NCI-H1436 treated with DMSO at 0.1 percent for 48 hours (cell line): ENCODE results near the gene SPSB2.
A peak's percentile ranks its signal among the peaks of the same experiment; 100 is the strongest.

Experiments
- DNase-seq: peaks from one replicate; lab custom pipeline; 2025; lab: John Stamatoyannopoulos, UW

The SPSB2 gene

GRCh38 chr12:6851921-6852650 is 21.0 kb downstream of the SPSB2 start, which contains the start of gene USP5:
Gene USP5, plus strand, starts transcription at chr12:6852150. Its CDS starts 30 bp downstream, at chr12:6852180.
- peak; percentile 99 for DNase-seq

- DNase-seq, result peak; percentile 99
Measured at GRCh38 chr12:6851153-6851920, 21.8 kb downstream of the SPSB2 start, which contains the start of gene CDCA3. Gene CDCA3, minus strand, starts transcription at chr12:6851286. Its CDS starts 334 bp downstream, at chr12:6850952.

- no peak for DNase-seq
Measured at GRCh38 chr12:6850796-6851152, 22.3 kb downstream of the SPSB2 start.

DNA sequence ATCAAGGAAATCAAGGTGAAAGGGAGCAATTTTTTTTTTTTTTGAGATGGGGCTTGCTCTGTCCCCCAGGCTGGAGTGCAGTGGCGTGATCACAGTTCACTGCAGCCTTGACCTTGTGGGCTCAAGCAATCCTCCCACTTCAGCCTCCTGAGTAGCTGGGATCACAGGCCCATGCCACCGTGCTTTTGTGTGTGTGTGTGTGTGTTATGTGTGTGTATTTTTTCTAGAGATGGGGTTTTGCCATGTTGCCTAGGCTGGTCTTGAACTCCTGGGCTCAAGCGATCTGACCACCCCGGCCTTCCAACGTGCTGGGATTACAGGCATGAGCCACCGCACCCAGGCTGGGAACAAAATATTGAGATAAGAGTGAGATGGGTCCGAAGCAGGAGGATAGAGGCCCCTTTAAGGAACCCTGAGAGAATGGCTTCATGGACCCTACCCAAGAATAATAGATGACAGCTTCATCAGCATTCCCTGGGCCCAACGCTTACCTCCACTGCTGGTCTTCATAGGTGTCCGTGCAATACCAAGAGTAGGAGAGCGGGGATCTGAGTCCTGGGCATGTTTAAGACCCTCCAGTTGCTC is 23.0 kb downstream of the SPSB2 start:
- DNase-seq, result no peak

- no peak for DNase-seq
Measured at GRCh38 chr12:6849427-6849826, 23.7 kb downstream of the SPSB2 start.

DNA sequence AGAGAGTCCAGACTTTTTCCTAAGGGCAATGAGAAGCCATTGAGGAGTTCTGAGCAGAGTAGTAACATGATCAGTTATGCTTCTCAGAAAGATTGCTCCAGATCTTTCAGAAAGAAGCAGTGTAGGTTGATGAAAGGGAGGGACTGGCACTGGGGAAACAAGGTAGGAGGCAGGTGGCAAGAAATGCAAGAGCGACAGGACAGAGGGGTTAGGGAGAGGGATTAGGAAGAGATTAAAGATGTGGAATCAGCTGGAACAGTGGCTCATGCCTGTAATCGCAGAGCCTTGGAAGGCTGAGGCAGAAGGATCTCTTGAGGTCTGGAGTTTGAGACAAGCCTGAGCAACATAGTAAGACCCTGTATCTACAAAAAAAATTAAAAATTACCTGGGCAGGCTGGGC is 25.4 kb downstream of the SPSB2 start:
- no peak for DNase-seq

DNA sequence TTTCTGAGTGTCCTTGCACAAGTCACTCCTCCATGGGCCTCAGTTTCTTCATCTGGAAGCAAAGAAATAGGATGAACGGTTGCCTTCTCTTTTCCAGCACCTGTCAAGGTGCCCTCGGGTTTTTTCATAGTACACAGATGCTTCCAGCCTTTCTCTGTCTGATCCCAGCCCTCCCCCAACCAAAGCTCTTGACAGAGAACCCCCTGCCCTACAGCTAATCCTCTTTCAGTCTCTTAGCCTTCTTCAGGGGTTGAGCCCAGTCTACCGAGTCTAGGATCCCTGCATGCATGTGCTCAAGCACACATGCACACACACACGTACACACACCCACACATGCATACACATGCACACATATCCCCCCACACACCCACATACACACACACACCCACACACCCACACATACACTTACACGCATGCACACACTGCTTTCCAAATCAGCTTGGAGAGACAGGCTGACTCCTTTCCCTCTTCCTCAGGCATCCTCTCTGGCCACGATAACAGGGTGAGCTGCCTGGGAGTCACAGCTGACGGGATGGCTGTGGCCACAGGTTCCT is 26.7 kb downstream of the SPSB2 start:
- no peak for DNase-seq

DNA sequence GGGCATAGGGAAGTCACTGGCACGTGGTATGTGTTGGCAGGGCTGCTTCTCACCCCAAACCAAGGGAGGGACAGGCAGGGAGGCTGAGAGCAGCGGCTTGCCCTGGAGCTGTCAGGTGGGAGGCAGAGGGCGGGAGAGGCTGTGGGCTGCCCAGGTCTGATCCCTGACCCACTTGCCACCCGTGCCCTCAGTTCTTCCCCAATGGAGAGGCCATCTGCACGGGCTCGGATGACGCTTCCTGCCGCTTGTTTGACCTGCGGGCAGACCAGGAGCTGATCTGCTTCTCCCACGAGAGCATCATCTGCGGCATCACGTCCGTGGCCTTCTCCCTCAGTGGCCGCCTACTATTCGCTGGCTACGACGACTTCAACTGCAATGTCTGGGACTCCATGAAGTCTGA is 27.7 kb downstream of the SPSB2 start:
- no peak for DNase-seq

GRCh38 chr12:6843118-6843902 is 29.8 kb downstream of the SPSB2 start:
- no peak for DNase-seq

DNA sequence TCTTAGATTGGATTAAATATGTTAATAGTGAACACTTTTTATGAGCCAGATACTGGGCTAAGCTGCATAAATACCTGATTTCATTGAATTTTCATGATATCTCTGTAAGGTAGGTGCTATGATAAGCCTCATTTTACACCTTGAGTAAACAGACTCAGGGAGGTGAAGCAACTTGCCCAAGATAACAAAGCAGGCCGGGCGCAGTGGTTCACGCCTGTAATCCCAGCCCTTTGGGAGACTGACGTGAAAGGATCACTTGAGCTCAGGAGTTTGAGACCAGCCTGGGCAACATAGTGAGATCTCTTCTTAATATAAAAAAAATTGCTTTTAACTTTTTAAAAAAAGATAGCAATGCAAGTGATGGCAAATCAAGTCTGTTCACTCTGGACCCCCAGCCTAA is 31.0 kb downstream of the SPSB2 start:
- DNase-seq, result no peak

DNA sequence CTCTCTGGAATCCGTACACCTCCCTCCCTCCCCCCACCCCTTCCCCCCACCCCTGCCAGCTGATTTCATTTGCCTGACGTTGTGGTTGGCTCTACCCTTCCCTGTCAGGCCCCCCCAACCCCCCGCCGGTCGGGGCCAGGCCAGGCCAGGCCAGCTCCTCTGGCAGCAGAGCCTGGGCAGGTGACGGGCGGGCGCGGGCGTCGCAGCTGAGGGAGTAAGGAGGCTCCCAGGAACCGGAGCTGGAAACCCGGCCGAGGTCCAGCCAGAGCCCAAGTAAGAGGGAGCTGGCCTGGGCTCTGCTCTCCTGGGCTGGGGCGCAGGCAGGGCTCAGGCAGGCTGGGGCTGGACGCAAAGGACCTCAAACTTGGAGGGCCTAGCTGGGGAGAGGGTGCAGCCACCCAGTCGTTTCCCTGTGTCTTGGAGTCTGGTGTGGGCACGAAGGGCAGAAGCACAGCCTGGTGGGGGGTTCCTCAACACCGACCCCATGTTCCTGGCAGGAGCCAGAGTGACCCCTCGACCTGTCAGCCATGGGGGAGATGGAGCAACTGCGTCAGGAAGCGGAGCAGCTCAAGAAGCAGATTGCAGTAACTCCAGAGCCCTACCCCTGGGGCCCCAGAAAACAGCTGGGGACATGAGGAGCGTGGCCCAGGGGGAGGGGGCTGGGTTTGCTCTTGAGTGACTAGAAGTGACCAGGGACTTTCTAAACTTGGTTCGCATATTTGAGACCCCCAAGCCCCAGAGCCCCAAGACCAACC is 32.2 kb downstream of the SPSB2 start, which contains the start of gene GNB3:
Gene GNB3, plus strand, starts transcription at position 165 of the 755 bp plus-strand sequence. Its CDS starts 363 bp downstream, at position 528.
- no peak for DNase-seq

DNA sequence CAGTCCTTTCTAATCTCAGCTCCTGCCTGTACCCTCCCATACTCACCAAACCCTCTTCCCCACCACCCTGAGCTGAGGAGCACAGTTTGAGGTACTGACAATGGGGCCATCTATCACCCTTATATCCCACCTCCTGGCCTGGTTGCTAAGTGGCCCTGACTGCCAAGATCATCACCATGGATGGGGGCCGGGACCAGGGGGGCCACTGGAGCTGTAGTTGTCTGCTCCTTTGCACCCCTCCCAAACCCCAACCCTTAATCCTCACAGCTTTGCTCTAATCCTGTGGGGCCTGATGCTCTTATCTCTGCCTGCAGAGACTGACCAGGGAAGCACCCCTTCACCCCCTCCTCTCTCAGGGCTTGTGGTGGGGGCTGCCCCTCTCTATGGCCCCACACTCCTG is 32.8 kb downstream of the SPSB2 start:
- DNase-seq, result no peak

DNA sequence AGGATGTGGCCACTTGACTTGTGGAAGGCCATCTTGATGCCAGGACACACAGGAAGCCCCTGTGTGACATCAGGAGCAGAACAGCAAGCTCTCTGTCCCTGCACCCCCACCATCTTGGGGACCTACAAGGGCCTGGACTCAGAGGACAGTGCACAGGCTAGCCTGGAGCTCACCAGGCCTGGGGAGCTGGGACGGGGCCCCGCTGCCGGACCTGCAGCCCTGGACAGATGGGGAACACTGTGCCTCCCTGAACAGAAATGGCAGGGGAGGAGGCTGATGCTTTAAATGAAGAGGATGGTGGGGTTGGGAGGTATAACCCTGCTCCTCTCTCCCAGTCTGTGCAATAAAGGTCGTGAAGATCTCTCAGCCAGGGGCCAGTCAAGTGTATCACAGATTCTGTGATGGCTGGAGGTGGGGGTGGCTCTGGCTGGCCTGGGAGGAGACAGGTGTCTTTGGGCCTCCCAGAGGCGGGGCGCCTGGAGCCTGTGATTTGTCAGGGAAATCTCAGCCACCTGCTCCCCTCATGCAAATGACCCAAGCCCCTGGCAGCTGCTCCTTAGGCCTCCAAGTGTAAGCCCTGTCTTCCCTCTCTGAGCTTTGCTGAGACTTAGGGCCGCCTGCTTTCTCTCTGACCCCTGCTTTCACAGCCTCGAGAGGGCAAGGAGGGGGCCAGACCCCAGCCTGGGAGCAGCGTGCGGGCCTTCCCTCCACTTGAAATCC is 33.5 kb downstream of the SPSB2 start:
- DNase-seq, result peak; percentile 30

GRCh38 chr12:6838854-6839253 is 34.2 kb downstream of the SPSB2 start:
- no peak for DNase-seq

GRCh38 chr12:6837370-6838060 is 35.6 kb downstream of the SPSB2 start:
- no peak for DNase-seq

DNA sequence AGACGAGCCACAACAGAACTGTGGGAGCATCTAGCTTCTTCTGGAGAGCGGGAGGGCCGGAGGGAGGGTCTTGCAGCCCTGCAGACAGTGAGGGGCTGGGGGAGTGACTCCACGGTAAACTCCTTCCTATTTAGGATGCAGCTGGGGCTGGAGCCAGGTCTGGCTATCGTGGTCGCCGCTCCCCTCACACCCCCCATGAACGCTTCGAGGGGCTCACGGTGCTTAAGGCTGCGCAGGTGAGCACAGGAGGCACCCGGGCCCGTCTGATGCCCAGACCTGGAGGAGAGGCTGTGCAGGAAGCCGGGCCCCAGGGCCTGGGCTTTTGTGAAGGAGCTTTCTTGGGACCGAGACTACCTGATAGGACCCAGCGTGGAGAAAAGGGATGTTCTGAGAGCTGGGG is 36.3 kb downstream of the SPSB2 start:
- no peak for DNase-seq

- no peak for DNase-seq
Measured at GRCh38 chr12:6834873-6835272, 38.2 kb downstream of the SPSB2 start.

- DNase-seq, result no peak
Measured at GRCh38 chr12:6834254-6834653, 38.8 kb downstream of the SPSB2 start.

GRCh38 chr12:6833189-6833890 is 39.8 kb downstream of the SPSB2 start:
- DNase-seq, result no peak
